ENCODE data around the gene SDK1. TPM values are rescaled to one million over a fixed set of nuclear protein-coding genes. Genes with fewer than 3 reads are reported as not detected.

The SDK1 gene
- total and polyA plus RNA-seq, 10 of the 15 experiments (the other 5 are each of a cell fraction or from before 2014, with no cell fraction given): 0.14 to 0.33 TPM; not detected in 8

DNA sequence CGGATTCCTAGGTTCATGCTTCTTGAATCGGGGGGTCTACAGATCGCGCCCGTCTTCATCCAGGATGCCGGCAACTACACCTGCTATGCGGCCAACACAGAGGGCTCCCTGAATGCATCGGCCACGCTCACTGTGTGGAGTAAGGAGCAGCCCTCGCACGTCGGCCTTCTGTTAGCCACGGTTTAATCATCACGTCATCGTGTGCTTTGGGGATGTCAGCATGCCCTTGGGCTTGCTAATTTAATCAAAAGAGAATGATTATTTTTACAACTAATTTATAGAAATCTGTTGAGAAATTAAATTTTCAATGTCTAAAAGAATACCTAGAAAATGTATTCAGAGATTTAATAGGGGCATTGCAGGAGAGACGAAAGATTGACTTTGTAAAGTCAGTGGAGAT is 668.2 kb downstream of the SDK1 start:
- no TSS peak for BruUV-seq (replicated peaks)

GRCh38 chr7:3971323-3971722 is 670.3 kb downstream of the SDK1 start:
- 35% methylated on average over 13 of the region's 13 CpGs for WGBS (ENCODE audit: insufficient coverage, insufficient replicate concordance, low lambda C conversion rate, missing lambda C conversion rate)
- Histone ChIP-seq H3K4me1 (ENCODE audit: control insufficient read depth, insufficient read depth, low read length) (no peaks in the 10 kb centered on the region), H3K36me3 (ENCODE audit: control insufficient read depth in 2 of 2, insufficient read depth in 2 of 2, low read length in 1 of 2) (no peaks in the 10 kb centered on the region), H3K9ac (ENCODE audit: control insufficient read depth, insufficient read depth, low read length) (no peak overlapping the region), H3K4me2 (ENCODE audit: control insufficient read depth, insufficient read depth) (no peak overlapping the region), H3K27ac (ENCODE audit: control insufficient read depth, insufficient read depth) (no peak overlapping the region), H3K4me3 (no peak overlapping the region), H4K20me1 (ENCODE audit: control insufficient read depth, insufficient read depth) (no peaks in the 10 kb centered on the region), H3K79me2 (ENCODE audit: control insufficient read depth, insufficient read depth, low read length) (no peaks in the 10 kb centered on the region), H3K9me3 (replicated peaks; ENCODE audit: control insufficient read depth, insufficient read depth, low read length) (peaks cover 3% of the 10 kb centered on the region; the same call in 1 of the 3 replicates), H3K27me3 (replicated peaks in 1 of 2; ENCODE audit: control insufficient read depth in 2 of 2, insufficient read depth in 2 of 2, low read length in 1 of 2) (no peaks in the 10 kb centered on the region), H2AFZ (ENCODE audit: control insufficient read depth, low read depth, low read length) (no peak overlapping the region)
- no peak for FAIRE-seq
- intact Hi-C loops (cut with micrococcal nuclease; ENCODE audit: unreplicated experiment) (no loop called here), in situ Hi-C loops (cut with MboI) (no loop called here)
- no peak for DNase-seq (ENCODE audit: low read depth, low spot score)
- no peak for ATAC-seq
- RAD21 ChIA-PET (ENCODE audit: unreplicated experiment): no interaction called here
- SMC1A ChIA-PET (ENCODE audit: uncharacterized antibody, unreplicated experiment): no interaction called here
- POLR2A ChIA-PET: no interaction called here
- BruUV-seq (replicated peaks): no TSS peak
- CTCF ChIA-PET: no interaction called here
- TF ChIP-seq, protein P1, sequence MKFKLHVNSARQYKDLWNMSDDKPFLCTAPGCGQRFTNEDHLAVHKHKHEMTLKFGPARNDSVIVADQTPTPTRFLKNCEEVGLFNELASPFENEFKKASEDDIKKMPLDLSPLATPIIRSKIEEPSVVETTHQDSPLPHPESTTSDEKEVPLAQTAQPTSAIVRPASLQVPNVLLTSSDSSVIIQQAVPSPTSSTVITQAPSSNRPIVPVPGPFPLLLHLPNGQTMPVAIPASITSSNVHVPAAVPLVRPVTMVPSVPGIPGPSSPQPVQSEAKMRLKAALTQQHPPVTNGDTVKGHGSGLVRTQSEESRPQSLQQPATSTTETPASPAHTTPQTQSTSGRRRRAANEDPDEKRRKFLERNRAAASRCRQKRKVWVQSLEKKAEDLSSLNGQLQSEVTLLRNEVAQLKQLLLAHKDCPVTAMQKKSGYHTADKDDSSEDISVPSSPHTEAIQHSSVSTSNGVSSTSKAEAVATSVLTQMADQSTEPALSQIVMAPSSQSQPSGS (IDR thresholded peaks at IDR 0.05; ENCODE audit: low read length): no peak
- TF ChIP-seq SKIL (IDR thresholded peaks at IDR 0.05; ENCODE audit: low read depth, poor library complexity, severe bottlenecking): no peak
- no peak for TF ChIP-seq STAT3 (IDR thresholded peaks at IDR 0.05; ENCODE audit: low read depth, low read length)
- TF ChIP-seq BACH1 (IDR thresholded peaks at IDR 0.05; ENCODE audit: borderline replicate concordance): no peak

More for the DNA sequence above, 668.2 kb downstream of the SDK1 start:
- FAIRE-seq (no peak), DNase-seq (ENCODE audit: low read depth, low spot score) (no peak), ATAC-seq (no peak)
- in situ Hi-C loops (cut with MboI) (no loop called here), intact Hi-C loops (cut with micrococcal nuclease; ENCODE audit: unreplicated experiment) (no loop called here)
- H3K9ac ChIP-seq (ENCODE audit: control insufficient read depth, insufficient read depth, low read length): no peak overlapping the region
- POLR2A ChIA-PET: no interaction called here
- no peaks in the 10 kb centered on the region for H3K4me1 ChIP-seq (ENCODE audit: control insufficient read depth, insufficient read depth, low read length)
- TF ChIP-seq JUNB (IDR thresholded peaks at IDR 0.05): no peak
- TF ChIP-seq ZNF622 (IDR thresholded peaks at IDR 0.05): no peak
- TF ChIP-seq RB1 (IDR thresholded peaks at IDR 0.05; ENCODE audit: borderline replicate concordance): no peak
- no peak for TF ChIP-seq CBFB (IDR thresholded peaks at IDR 0.05; ENCODE audit: low read depth)
- TF ChIP-seq, protein P2, sequence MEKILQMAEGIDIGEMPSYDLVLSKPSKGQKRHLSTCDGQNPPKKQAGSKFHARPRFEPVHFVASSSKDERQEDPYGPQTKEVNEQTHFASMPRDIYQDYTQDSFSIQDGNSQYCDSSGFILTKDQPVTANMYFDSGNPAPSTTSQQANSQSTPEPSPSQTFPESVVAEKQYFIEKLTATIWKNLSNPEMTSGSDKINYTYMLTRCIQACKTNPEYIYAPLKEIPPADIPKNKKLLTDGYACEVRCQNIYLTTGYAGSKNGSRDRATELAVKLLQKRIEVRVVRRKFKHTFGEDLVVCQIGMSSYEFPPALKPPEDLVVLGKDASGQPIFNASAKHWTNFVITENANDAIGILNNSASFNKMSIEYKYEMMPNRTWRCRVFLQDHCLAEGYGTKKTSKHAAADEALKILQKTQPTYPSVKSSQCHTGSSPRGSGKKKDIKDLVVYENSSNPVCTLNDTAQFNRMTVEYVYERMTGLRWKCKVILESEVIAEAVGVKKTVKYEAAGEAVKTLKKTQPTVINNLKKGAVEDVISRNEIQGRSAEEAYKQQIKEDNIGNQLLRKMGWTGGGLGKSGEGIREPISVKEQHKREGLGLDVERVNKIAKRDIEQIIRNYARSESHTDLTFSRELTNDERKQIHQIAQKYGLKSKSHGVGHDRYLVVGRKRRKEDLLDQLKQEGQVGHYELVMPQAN (conservative IDR thresholded peaks at IDR 0.05): no peak
- TF ChIP-seq IKZF2 (IDR thresholded peaks at IDR 0.05): no peak
- no peak for TF ChIP-seq NFYB (IDR thresholded peaks at IDR 0.05; ENCODE audit: insufficient read depth, low read depth, low read length)
- TF ChIP-seq CEBPB (IDR thresholded peaks at IDR 0.05; ENCODE audit: borderline replicate concordance in 1 of 2, low read depth in 2 of 2, low read length in 2 of 2): no peak
- no peak overlapping the region for H2AFZ ChIP-seq (ENCODE audit: control insufficient read depth, low read depth, low read length)
- no peaks in the 10 kb centered on the region for H4K20me1 ChIP-seq (ENCODE audit: control insufficient read depth, insufficient read depth)
- CTCF ChIA-PET: no interaction called here
- H3K79me2 ChIP-seq (ENCODE audit: control insufficient read depth, insufficient read depth, low read length): no peaks in the 10 kb centered on the region
- SMC1A ChIA-PET (ENCODE audit: uncharacterized antibody, unreplicated experiment): no interaction called here
- no peaks in the 10 kb centered on the region for H3K27me3 ChIP-seq (replicated peaks in 1 of 2; ENCODE audit: control insufficient read depth in 2 of 2, insufficient read depth in 2 of 2, low read length in 1 of 2)
- no peak overlapping the region for H3K4me2 ChIP-seq (ENCODE audit: control insufficient read depth, insufficient read depth)
- H3K36me3 ChIP-seq (ENCODE audit: control insufficient read depth in 2 of 2, insufficient read depth in 2 of 2, low read length in 1 of 2): no peaks in the 10 kb centered on the region
- no peak overlapping the region for H3K27ac ChIP-seq (ENCODE audit: control insufficient read depth, insufficient read depth)
- 72% methylated on average over 16 of the region's 16 CpGs for WGBS (ENCODE audit: insufficient coverage, insufficient replicate concordance, low lambda C conversion rate, missing lambda C conversion rate)
- no peaks in the 10 kb centered on the region; the same call in 2 of the 3 replicates for H3K9me3 ChIP-seq (replicated peaks; ENCODE audit: control insufficient read depth, insufficient read depth, low read length)
- H3K4me3 ChIP-seq: no peak overlapping the region
- RAD21 ChIA-PET (ENCODE audit: unreplicated experiment): no interaction called here

Data from GM12878 (cell line).